ENCODE measurements around the gene FHOD3.

- TF ChIP-seq GATA2 (IDR thresholded peaks at IDR 0.05; ENCODE audit: low read depth, low read length): no peak
- no peak for TF ChIP-seq GATA3 (IDR thresholded peaks at IDR 0.05; ENCODE audit: low read depth, low read length)
Measured at GRCh38 chr18:36461551-36461987, 164.1 kb downstream of the FHOD3 start.

Data from SH-SY5Y (cell line).